NCI-H2171 (cell line): ENCODE data around the gene BCL2.

Experiments used
- DNase-seq: peaks from one replicate; lab custom pipeline; 2025; lab: John Stamatoyannopoulos, UW

Gene BCL2

DNA sequence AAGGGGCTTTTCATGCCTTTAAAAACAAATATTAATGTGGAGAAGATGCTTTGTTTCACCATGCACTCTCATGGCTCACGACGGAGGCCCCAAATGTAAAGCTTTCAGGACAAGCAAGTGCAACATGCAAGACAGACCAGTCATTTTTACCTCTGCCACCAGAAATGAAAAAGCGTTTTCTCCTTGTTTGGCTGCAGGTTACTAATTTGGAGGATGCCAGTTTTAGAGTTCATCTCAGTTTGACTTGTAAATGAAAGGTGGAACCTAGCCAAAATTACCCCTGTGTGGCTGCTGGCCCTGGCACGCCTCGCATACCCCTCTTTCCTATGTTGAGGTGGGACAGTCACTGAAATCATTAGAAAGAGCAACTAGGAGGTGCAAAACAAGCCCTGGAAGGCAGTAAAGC is 138.6 kb downstream of the BCL2 start:
- no peak for DNase-seq

GRCh38 chr18:63180321-63180720 is 139.2 kb downstream of the BCL2 start:
- no peak for DNase-seq

DNA sequence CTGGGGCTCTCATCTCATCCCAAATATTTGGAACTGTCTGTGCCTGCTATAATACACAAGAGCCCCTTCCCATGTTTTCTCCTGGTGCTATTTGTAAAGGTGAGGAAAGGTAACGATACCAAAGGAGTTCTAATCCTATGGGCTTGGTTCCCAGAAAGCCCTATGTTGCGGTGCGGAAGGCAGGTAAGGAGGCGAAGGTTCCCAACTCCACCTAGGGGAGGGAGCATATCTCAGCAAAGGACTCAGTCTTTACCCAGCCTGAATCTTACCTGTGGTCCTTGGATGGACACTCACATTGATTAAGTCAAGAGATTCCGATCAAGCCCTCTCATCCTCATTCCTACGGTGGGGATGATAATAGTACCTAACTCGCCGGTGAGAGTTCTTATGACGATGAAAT is 140.1 kb downstream of the BCL2 start:
- no peak for DNase-seq

- no peak for DNase-seq
These were observed 140.6 kb downstream of the BCL2 start for GRCh38 chr18:63178971-63179370.

DNA sequence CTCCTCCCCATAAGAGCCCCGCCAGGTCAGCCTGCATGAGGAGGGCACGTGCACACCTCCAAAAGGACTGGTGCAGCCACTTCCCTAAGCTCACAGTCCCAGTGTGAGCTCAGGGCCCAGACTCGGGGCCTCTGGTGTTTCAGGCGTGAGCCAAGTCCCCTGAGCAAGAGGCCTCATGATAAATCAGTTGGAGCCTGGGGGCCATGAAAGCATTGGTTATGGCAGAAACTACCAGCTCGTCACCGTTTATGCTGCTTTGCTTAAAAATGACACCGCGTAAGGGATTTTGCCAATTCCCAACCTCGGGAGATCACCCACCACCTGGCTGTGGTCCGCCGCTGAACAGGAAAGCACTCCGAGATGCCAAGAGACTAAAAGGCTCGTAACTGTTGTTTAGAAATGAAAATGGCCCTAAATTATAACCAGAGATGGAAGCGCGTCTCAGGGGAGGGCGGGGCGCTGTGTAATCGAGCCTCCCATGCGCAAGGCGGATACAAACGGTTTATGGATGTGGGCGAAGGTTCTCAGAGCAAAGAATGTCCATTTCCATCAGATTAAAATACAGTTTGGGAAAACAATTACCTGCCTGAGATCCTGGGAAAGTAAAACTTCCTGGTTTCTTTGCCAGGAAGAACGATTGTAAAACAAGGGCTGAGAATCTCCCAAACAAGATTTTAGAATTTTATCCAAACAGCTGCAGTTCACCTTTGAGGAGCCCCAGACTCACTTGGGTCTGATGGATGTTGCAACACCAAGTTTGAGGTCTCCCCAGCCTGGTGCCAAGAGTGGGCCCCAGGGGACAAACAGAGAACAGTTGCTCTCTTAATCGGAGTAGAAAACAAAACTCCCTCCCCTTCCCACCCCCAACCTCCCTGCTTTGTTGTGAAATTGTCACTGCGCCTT is 141.4 kb downstream of the BCL2 start:
- DNase-seq: peak; percentile 70

DNA sequence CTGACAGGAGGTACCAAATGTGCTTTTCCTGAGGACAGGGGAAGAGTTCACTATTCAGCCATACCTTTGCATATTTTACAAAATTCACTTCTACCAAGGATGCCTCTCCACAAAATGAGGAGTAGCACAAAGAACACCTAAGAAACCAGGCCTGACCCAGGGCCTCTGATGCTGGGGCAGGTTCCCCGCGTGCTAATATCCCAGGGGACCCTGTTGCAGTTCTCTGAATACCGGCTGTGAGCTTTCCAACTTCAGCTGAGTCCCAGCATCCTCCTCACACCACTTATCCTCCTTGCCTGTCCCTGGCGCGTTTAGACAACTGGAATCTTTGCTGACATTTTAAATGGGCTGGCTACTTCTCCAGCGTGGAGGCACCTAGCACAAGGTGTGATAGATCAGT is 142.3 kb downstream of the BCL2 start:
- DNase-seq: no peak

GRCh38 chr18:63175264-63175663 is 144.3 kb downstream of the BCL2 start:
- no peak for DNase-seq

GRCh38 chr18:63173983-63174382 is 145.6 kb downstream of the BCL2 start:
- no peak for DNase-seq

GRCh38 chr18:63169853-63170252 is 149.7 kb downstream of the BCL2 start:
- no peak for DNase-seq

DNA sequence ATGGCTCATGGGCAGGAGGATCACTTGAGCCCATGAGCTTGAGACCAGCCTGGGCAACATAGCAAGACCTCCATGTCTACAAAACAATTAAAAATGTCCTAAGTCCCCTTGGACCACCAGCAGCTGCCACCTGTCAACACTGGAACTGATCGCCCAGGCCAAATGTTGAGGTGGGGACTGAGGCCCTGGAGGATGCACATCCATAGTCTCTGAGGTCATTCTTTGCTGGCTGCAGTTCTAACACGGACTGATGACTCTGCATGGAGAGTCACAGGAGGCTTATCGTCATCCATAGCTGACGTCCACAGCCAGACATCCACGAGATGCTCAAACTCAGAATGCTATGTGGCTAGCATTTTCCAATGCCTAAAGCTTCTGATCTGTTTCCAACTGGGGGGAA is 151.3 kb downstream of the BCL2 start:
- DNase-seq: no peak

DNA sequence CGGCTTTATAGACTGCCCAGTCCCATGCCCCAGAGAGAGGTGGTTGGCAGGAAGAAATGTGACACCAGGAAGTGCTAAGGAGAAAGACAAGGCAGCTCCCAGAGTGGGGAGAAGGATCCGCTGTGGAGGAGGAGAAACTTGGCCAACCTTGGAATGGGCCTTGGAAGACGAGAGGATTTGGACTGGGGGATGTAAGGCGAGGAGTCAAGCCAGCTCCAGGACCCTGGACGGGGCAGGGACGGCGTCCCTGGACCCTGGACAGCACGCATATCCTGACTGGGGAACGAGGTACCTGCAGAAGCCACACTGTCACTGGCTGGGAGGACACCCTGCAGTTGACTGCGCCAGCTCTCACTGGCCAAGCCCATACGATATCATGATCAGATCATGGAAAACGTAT is 153.4 kb downstream of the BCL2 start:
- no peak for DNase-seq

DNA sequence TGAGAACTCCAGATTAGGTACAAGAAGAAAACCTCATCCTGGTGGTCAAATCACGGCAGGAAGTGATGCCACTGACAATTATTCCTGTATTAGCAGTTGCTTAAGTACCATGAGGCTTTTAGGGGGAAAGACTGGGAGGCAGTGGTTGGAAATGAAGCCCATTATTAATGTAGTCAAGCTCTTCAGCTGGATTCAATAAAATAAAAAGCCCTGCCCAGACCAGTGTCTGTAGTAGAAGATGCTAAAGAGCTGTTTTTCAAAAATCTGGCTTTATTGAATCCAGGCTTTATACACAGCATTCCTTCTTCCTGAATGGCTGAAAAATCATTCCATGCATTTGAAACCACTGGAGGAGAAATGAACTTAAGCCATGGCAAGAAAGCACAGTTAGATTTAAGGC is 155.2 kb downstream of the BCL2 start:
- no peak for DNase-seq

- no peak for DNase-seq
These were observed 157.1 kb downstream of the BCL2 start for GRCh38 chr18:63162271-63163014.

DNA sequence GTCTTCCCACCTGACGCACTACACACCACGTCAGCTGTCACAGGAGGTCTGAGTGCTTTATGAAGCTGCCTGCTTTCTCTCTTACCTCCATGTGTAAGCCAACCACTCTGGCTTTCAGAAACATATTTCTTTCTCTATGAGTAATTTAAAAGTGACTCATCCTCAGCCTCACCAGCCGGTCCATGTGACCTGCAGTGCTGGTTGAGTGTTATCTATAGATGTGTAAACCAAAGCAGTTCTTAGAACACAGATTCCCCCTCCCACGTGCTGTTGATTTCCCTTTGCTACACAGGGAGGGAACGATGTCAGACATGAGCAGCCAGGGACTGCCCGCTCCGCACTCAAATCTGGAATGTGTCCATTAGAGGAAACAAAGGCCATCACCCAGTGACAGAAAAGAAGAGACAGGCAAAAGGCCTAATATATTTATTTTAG is 157.8 kb downstream of the BCL2 start:
- DNase-seq: no peak

- DNase-seq: no peak
These were observed 158.4 kb downstream of the BCL2 start for GRCh38 chr18:63161032-63161760.

DNA sequence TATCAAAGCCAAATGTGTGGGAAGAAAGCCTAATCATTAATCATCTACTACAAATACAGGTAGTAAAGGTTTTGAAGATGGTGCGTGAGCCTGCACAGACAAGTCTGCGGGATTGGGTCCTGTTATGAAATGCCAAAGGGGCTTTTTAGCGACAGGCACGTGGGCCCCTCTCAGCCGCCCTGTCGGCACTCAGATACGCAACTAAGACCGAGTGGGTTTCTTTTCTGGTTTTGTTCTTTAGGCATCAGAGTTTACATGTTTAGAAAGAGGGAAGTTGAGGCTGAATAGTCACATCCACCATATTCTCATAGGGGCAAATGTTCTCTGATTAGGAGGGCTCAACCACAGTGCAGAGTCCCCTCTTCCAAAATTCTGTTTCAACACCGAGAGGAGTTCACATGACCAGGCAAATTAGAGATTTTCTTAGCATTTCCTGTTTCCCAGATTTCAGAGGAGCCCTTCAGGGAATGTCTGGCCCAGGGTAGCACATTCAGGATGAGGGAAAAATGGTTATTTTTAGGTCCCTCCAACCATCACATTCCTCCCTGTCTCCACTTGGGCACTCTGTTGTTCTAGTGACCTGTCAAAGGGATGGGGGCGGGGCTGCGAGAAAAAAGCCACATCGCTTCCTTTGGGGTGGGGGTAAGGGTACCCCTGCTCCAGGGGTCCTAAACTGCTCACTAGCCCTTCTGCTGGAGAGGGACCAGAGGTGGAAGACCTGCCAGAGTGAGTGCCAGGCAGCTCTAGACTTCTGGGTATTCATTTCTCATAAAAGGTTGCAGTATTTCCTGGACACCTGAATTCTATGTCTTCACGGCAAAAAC is 159.2 kb downstream of the BCL2 start:
- no peak for DNase-seq

DNA sequence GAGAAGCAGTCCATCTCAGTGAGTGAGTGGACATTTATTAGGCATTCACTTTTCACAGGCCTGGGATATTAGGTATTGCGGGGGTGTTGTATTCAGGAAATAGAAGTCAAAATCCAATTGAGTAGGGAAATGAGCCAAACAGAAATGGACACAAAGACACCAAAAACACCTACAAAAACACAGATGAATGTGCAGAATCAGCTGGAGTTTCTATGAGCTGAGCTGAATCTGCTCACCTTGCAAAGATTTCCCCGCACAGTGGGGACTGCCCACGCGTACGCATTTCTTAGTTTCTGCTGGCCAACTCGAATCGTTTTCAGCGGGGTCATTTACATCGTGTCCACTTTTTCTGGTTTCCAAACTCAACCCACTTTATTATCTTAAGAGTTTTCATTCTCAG is 160.0 kb downstream of the BCL2 start:
- DNase-seq: no peak

DNA sequence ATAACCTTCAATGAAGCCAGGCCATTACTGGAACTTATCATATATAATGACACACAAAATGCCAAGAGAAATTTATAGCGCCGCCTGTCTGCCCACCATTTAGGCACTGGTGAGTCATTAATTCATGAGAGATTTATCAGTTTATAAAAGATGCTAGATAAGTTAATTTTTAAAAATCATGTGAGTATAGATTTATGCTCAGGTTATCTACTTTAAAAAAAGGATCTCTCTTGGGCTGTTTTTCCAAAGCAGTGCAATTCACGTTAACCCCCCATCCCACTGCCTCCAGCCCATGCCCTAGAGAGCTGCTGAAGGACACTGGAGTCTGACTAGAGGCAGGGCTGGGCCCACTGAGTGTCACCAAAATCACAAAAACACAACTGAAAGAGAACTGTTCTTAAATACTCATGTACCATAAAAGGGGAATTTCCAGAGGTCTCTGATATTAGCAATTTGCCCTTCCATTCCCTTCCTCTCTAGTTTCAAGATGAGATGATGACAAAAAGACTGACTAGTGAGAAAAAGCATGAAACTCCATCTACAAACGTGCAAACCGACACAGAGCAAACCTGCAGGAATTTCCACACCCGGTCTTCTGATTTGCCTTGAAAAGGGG is 160.8 kb downstream of the BCL2 start:
- DNase-seq: no peak

DNA sequence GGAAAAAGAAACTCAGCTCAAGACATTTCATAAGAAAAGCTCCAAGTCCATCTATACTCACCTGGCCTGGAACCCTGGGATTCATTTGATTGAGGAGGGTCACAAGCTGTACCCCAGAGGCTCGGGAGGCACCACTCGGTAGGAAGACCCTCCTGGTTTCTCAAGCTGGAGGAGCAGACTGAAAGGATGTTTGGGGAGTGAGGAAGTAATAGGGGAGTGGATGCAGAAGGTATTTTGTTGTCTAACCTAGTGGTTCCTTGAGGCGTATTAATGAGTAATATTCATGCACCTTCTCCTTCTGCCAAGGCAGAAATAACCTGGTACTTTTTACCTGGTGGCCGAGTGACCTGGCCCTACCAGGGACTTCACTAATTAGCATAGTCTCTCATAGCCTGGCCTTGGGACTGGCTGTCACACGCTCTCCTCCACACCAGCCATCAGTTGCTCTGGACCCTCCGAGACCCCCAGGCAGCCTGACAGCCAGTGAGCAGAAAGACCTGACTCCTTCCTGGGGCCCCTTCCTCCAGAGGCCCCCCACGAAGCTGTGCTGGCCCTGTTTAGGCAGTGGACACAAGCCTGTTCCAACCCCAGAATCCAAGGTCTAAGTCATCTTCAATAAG is 161.4 kb downstream of the BCL2 start:
- no peak for DNase-seq

DNA sequence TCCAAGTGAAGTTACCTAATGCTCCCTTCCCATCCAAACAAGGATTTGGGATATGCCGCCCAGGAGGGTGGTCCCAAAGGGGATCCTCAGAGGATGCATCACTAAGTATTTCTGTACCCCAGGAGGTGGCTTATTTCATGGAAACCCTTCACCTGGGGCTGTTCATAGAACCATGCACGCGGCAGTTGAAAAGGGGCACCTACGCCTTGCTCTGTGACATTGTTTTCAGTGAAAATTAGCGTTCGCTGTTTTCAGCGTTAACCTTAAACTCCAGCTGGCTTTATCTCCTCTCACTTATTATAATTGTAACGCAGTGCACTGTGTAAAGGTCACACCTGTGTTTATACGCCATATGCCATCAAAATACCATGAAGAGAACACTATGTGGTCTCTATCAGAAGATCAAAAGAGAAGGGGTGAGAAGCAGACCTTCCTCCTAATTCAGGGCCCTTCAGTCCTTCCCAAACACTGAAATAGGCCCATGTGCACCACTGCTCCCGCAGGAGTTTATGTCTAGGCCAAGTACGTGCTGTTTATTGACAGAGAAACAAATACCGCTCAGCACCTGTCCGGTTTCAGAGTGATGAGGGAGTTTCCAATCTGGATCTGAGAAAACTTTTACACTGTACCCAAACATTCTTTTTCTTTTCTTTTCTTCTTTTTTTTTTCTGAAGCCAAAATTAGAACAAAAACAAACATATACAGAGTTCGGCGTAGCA is 162.1 kb downstream of the BCL2 start:
- no peak for DNase-seq
